Measurements from ENCODE around the gene WDFY4.

The WDFY4 gene

GRCh38 chr10:48945441-48946130 lies 260.9 kb downstream of the WDFY4 start:
- no peak for DNase-seq (ENCODE audit: low read depth)

DNA sequence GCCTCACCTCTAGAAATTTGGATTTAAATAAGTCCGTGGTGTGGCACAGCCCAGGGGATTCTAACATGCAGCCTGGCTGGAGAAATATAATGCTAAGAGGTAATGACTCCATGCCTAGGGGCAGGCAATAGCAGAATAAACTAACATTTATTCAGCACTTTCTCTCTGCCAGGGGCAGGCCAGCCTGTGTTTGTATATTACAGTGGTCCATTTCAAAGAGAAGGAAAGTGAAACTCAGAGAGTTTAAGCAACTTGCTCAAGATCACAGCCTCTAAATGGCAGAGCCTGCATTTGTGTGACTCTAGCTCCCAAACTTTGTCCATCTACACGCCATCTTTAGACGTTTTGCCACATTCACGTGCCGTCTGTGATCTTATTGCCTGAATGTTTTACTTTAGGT lies 261.7 kb downstream of the WDFY4 start:
- DNase-seq (ENCODE audit: low read depth): no peak

DNA sequence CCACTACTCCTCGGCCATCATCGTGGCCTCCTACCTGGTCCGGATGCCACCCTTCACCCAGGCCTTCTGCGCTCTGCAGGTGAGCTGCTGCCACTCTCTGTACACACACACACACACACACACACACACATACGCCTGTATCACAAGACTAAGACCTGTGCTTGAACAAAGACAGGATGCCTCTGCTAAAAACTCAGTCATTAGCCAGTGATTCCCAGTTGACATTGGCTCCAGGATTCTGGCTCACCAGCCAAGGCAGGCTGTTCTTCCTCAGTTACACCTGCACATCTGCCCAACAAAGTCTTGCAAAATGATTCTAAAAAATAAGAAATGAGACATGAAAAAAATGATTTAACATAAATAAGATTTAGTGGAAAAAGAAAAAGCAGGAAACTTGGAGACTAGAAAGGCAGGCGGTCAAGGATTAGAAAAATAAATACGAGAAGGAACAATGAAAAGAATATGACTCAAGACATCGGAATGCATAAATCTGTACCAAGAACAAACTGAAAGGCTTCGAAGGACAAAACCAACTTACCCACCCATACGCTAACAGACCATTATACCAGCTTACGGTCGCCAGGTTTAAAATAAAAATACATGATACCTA lies 262.3 kb downstream of the WDFY4 start:
- no peak for DNase-seq (ENCODE audit: low read depth)

GRCh38 chr10:48947690-48948469 lies 263.2 kb downstream of the WDFY4 start:
- DNase-seq (ENCODE audit: low read depth): no peak

- DNase-seq (ENCODE audit: low read depth): no peak
Measured at GRCh38 chr10:48948470-48949037, 263.9 kb downstream of the WDFY4 start.

DNA sequence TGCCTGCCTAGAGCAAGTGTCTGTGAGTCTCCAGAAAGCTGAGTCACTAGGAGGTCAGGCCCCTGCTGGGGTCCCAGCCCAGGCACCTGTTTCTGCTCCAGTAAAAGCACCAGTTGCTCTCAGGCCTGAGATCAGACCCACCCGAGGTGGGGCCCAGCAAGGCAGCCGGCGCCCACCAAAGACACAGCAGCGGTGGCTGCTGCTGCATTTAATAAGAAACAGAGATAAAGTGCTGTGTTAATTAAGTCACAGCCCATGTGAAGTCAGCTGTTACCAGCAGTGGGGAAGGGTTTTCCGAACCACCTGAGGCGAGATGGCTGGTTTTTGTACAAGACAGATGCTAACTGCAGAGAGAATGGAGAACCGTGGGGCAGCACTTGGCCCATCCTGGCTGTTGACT lies 267.0 kb downstream of the WDFY4 start:
- DNase-seq (ENCODE audit: low read depth): no peak

DNA sequence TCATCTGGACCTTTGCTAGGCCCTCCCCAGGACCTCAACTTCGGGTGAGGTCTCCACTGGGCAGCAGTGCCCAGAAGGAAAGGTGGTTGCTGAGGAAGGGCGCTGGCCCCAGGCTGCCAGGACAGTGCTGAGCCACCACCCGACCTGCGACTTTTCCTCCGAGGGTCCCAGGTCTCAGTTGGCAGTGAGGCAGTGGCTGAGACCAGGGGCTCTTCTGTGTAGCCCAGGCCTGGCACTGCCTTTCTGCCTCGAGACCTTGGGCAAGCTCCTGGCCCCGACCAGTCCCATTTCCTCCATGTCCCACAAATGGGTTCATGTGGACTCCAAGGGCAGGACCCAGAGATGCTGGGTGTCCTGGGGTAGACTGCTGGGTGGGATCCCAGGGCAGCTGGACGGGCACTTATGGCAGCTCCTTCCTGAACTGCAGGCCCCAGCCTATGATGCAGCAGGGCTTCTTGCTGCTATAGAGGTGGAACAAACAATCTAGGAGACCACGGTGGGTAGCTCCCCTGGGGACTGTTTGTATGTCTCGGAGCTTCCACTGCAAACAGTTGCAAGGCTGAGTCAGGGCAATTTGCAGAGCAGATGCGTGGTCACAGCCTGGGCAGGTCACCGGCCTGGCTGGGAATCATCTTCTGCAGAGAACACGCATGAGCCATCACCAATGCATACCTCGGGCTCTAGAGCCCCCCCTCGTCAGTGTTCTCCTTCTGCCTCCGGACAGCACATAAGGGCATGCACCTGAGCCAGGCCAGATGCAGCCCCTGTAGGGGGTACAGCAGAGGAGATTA lies 272.9 kb downstream of the WDFY4 start:
- DNase-seq (ENCODE audit: low read depth): no peak

DNA sequence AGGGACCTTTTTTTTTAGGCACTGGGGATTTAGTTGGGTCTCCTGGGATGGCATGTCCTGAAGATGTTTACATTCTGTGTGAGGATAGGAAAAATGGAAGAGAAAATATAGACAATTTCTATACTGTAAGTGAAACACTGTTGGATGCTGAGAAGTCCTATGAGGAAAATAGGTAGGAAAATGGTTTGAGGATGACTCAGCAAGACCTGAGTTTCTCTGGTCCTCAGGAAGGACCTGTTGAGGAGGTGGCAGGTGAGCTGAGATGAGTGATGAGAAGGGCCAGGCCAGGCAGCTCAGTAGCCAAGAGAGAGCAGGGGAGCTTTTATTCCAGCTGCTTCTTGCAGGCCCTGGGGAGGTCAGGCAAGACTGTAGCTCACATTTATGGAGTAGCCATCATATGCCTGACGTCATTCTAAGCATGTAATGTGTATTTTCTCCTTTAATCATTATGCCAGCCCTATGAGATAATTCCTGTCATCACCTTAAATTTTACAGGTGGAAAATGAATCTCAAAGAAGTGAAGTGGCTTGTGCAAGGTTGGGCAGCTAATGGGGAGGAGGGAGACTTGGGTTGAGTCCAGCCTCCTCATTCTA lies 274.0 kb downstream of the WDFY4 start:
- DNase-seq (ENCODE audit: low read depth): no peak

- DNase-seq (ENCODE audit: low read depth): no peak
Measured at GRCh38 chr10:48964038-48964437, 279.4 kb downstream of the WDFY4 start.

- DNase-seq (ENCODE audit: low read depth): no peak
Measured at GRCh38 chr10:48965460-48965859, 280.8 kb downstream of the WDFY4 start.

DNA sequence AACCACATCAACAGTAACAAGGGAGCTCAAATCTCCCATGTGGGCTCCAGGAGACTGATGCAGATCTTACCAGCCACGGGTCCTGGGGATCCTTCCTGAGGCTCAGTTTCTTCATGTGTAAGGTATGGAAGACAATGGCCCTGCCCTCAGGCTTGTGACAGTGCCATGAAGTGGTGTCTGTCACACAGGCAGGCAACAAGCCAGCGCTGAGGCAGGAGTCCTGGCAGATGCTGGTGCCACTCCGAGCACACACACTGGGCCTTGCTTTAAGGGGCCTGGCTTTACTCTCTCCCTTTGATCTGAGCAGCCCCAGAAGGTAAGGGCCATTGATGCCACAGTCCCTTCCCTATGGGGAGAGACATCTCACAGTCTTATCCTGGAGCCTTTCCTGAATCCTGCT lies 283.4 kb downstream of the WDFY4 start:
- no peak for DNase-seq (ENCODE audit: low read depth)

GRCh38 chr10:48970046-48970445 lies 285.4 kb downstream of the WDFY4 start:
- no peak for DNase-seq (ENCODE audit: low read depth)

GRCh38 chr10:48970654-48971053 lies 286.0 kb downstream of the WDFY4 start:
- no peak for DNase-seq (ENCODE audit: low read depth)

DNA sequence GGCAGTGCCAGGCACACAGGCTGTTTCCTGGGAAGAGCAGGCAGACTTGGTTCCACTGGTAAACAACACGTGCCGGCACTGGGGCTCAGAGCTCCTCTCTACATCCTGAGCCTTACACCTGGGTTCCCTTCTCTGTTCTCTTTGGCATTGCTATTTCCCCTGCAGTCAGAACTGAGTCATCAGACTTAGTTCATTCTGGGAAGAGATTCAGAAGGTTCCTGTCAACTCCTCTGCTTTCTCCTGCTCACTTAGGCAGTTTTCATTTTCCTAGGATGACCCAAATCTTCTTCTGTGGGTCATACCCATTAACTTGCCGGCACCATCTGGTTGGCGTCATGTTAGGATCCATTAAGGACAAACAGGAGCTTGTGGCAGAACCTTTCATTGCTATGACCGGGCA lies 288.4 kb downstream of the WDFY4 start:
- DNase-seq (ENCODE audit: low read depth): no peak

DNA sequence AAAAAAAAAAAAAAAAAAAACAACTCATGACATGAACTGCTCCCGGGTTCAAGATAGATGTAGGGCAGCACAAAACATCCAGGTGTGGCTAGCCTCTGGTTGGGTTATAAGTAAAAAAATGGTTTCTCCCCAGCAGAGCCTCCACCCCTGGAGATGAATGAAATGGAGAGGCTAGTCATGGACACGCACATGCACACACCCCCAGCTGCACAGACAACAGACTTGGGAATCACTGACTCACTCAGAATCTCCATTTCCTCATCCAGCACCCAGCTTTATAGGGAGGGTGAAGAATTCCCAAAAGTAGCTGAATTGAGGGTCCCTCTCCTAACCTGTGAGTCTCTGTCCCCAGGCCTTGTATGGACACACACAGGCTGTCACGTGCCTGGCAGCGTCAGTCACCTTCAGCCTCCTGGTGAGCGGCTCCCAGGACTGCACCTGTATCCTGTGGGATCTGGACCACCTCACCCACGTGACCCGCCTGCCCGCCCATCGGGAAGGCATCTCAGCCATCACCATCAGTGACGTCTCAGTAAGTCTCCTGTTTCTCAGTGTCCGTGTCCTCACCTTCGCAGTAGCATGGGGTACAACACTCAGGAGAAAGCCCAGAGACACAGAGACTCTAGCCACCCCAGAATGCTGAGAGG lies 290.0 kb downstream of the WDFY4 start:
- no peak for DNase-seq (ENCODE audit: low read depth)

- no peak for DNase-seq (ENCODE audit: low read depth)
Measured at GRCh38 chr10:48976196-48976595, 291.5 kb downstream of the WDFY4 start.

- no peak for DNase-seq (ENCODE audit: low read depth)
Measured at GRCh38 chr10:48978318-48978717, 293.6 kb downstream of the WDFY4 start.

DNA sequence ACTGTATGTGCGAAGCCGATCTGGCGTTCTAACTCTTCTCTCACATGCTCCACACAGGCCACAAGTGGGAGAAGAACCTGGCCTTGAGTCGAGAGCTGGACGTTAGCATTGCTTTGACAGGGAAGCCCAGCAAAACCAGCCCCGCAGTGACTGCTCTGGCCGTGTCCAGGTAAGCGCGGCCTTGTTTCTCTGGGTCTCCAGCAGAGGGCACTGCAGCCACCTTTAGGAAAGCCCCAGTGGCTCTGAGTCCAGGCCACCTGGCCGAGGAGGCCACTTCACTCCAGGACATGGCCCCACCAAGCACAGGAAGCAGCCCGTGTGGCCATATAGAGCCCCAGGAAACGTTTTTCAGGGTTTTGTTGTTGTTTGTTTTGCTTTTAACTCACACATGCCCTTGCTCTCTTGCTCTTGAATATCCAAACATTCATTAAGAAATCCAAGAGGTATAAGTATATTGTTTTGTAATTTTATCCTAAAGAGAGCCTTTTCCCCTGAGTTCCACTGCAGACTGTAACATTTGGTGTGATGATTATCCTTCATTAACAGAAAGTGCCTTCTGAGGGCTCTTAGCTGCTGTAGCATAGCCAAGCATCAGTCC lies 296.7 kb downstream of the WDFY4 start:
- DNase-seq (ENCODE audit: low read depth): peak; percentile 16

DNA sequence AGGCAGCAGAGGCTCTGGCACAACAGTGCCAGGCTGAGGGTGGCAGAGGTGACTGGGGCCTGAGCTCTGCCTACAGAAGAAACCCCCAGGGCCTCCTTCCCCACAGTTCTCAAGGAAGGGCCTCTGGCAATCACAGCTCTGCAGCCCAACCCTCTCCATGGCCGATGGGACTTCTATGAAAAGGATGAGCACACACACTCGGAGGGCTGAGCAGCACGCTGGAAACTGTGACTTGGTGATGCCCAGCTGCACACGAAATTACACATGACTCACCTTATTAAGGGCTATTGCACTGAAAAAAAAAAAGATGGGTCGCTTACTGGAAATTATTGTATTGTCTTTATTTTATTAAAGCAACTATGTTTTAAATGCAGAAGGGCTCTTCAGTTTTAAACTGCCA lies 297.9 kb downstream of the WDFY4 start:
- no peak for DNase-seq (ENCODE audit: low read depth)

- no peak for DNase-seq (ENCODE audit: low read depth)
Measured at GRCh38 chr10:48983648-48984351, 299.1 kb downstream of the WDFY4 start.

All from fibroblast of the conjunctiva (primary cell).